Tibial artery (tissue), 4 donors: ENCODE data around the gene KIF21A.

Source experiments
- DNase-seq, 2 donors: peaks; one replicate each; pipeline ENCODE4 v3.0.0-alpha.2; 2019
- H3K27ac ChIP-seq, 2 donors: fragments of 200-600 bp; sonication (generic) in 1 of 2; 1 replicate in 1 of 2; 2 replicates in 1 of 2; pipeline ENCODE4 v1.5.1; 2018 to 2019; ENCODE audit warnings: mild to moderate bottlenecking in 1 of 2
- H3K27me3 ChIP-seq, 2 donors: fragments of 200-600 bp; sonication (generic) in 1 of 2; one replicate each; pipeline versions ENCODE4 v1.5.1 to v1.6.0; 2016 to 2019
- H3K36me3 ChIP-seq, 3 donors: fragments of 200-600 bp; sonication (generic) in 2 of 3; one replicate each; pipeline ENCODE4 v1.5.1; 2016 to 2019; ENCODE audit warnings: mild to moderate bottlenecking in 2 of 3
- H3K4me1 ChIP-seq, 4 donors: fragments of 200-600 bp; sonication (generic) in 2 of 4; 1 replicate in 3 of 4; 2 replicates in 1 of 4; pipeline ENCODE4 v1.5.1; 2016 to 2019
- H3K4me3 ChIP-seq, 2 donors: fragments of 200-600 bp; sonication (generic) in 1 of 2; 1 replicate in 1 of 2; 2 replicates in 1 of 2; pipeline ENCODE4 v1.5.1; 2018 to 2019; ENCODE audit warnings: mild to moderate bottlenecking in 2 of 2
- H3K9me3 ChIP-seq, 3 donors: fragments of 200-600 bp; sonication (generic) in 1 of 3; one replicate each; pipeline ENCODE4 v1.5.1; 2016 to 2019
- CTCF ChIP-seq, 2 experiments: fragments of 200-600 bp in 1 of 2; fragments of 450-650 bp in 1 of 2; IDR thresholded peaks; one replicate each; pipeline ENCODE4 v1.5.1; 2017 to 2019; ENCODE audit warnings: antibody characterized with exemption in 2 of 2, mild to moderate bottlenecking in 1 of 2, moderate library complexity in 1 of 2
- intact Hi-C: fragments of 100-400 bp; cut with DNase I; formaldehyde crosslinking; loops from one replicate; pipeline ENCODE4 v1.15.0; 2023; ENCODE audit warnings: low total_unique reads

KIF21A gene

DNA sequence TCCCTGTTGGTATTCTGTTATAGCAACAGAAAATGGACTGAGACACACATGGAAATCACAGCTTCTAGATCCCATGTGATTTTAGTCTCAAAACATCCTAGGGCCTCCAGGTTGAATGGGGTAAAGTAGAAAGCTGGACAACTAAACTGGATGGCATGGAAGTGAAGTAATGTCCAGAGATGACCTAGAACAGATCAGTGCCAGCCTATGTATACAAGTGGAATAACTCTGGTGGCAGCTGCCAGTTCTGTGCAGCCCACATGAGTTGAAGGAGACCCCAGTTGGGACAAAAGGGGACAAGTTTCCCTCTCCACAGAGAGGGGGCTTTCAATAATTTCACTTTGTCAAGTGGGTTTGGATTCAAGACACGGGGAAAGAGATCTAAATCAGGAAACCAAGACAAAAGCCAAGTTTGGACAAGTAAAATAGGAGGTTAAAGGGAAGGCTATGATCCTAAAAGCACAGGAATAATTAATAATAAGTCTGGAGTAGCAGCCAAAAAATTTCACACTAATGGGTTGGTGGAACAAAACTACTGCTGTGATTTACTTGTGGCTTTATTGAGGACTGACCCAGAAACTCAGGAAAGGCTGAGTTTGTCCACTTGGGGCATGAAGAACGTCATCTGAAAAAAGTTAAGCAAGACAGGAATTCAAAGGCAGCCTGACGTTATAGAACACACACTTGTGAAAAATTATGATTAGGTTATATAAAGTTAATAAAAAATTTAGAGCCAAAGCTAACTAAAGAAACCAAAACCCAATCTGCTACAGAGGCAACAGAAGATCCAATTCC is 11.7 kb downstream of the KIF21A start:
- Histone ChIP-seq H3K4me1 (no peaks in the 10 kb centered on the region), H3K36me3 (no peaks in the 10 kb centered on the region), H3K27me3 (no peaks in the 10 kb centered on the region), H3K27ac (no peak overlapping the region), H3K9me3 (no peaks in the 10 kb centered on the region), H3K4me3 (no peak overlapping the region)
- no peak for TF ChIP-seq CTCF (IDR thresholded peaks at IDR 0.05)
- intact Hi-C loops, result no loop called here
- no peak for DNase-seq

DNA sequence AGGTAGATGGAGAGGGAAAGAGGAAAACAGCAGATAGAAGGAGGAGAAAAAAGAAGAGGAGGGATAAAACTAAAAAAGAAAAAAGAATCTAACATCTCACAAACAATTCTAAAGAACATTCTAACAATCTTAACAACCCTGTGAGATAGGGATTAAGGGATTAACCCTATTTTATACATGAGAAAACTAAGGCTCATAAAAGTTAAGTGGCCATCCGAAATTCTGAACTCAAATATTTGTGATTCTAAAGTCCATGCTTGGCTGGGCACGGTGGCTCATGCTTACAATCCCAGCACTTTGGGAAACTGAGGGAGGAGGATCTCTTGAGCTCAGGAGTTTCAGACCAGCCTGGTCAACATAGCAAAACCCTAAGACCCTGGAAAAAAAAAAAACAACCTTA is 13.1 kb downstream of the KIF21A start:
- H3K36me3 ChIP-seq, result no peaks in the 10 kb centered on the region
- intact Hi-C loops, result no loop called here
- no peak overlapping the region for H3K27ac ChIP-seq
- no peaks in the 10 kb centered on the region for H3K9me3 ChIP-seq
- no peaks in the 10 kb centered on the region for H3K4me1 ChIP-seq
- DNase-seq, result no peak
- no peaks in the 10 kb centered on the region for H3K27me3 ChIP-seq
- no peak overlapping the region for H3K4me3 ChIP-seq
- TF ChIP-seq CTCF (IDR thresholded peaks at IDR 0.05), result no peak

- Histone ChIP-seq H3K4me3 (no peak overlapping the region), H3K27ac (no peak overlapping the region), H3K9me3 (no peaks in the 10 kb centered on the region), H3K36me3 (no peaks in the 10 kb centered on the region), H3K4me1 (no peaks in the 10 kb centered on the region), H3K27me3 (no peaks in the 10 kb centered on the region)
- no peak for DNase-seq
- TF ChIP-seq CTCF (IDR thresholded peaks at IDR 0.05), result no peak
- intact Hi-C loops, result no loop called here
These were observed 15.5 kb downstream of the KIF21A start for GRCh38 chr12:39427360-39427808.

- intact Hi-C loops, result no loop called here
- no peak for DNase-seq
- H3K9me3 ChIP-seq, result no peaks in the 10 kb centered on the region
- no peak overlapping the region for H3K27ac ChIP-seq
- H3K36me3 ChIP-seq, result no peaks in the 10 kb centered on the region
- no peaks in the 10 kb centered on the region for H3K4me1 ChIP-seq
- H3K4me3 ChIP-seq, result no peak overlapping the region
- TF ChIP-seq CTCF (IDR thresholded peaks at IDR 0.05), result no peak
- no peaks in the 10 kb centered on the region for H3K27me3 ChIP-seq
These were observed 16.2 kb downstream of the KIF21A start for GRCh38 chr12:39426636-39427240.

DNA sequence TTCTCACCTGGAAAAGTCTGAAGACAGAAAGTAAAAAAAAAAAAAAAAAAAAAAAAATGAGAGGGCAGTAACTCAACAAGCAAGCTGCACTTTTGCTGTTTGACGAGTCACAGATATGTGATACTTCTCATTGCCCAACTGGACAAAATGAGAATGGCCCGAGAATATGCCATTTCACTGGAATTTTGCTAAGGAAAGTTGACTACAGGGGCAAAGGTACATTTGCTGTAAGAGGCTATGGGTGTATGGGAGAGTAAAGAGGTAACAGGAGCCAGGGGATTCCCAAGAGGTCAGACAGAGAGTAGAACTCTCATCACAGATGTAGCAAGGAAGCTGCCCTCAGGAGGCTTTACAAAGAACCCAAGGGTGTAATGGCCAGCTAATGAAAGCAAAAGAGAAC is 22.9 kb downstream of the KIF21A start:
- H3K27ac ChIP-seq, result no peak overlapping the region
- no peaks in the 10 kb centered on the region for H3K9me3 ChIP-seq
- no peaks in the 10 kb centered on the region for H3K4me1 ChIP-seq
- H3K36me3 ChIP-seq, result no peaks in the 10 kb centered on the region
- no peak overlapping the region for H3K4me3 ChIP-seq
- DNase-seq, result no peak
- intact Hi-C loops, result no loop called here
- no peaks in the 10 kb centered on the region for H3K27me3 ChIP-seq
- no peak for TF ChIP-seq CTCF (IDR thresholded peaks at IDR 0.05)
